ENCODE data around the gene TMEM62.

Gene TMEM62

GRCh38 chr15:43105778-43106485 is 27.5 kb upstream of the TMEM62 start, which contains the start of gene UBR1:
TSS of gene UBR1 (minus strand) at chr15:43106038. CDS start at chr15:43106022, 16 bp downstream.
- intact Hi-C loops (cut with DNase I; ENCODE audit: low total_unique reads) = no loop called here
- H3K4me1 ChIP-seq = peaks cover 0 to 31% (median 17%) of the 10 kb centered on the region in 4 donors
- H3K27ac ChIP-seq = peak within 1 kb of the TSS; percentile 83 to 94
- peak; percentile 90 to 94 for DNase-seq
- peaks cover 0 to 18% (median 0%) of the 10 kb centered on the region in 3 donors for H3K36me3 ChIP-seq
- H3K27me3 ChIP-seq = no peaks in the 10 kb centered on the region
- H3K9me3 ChIP-seq = no peaks in the 10 kb centered on the region
- TF ChIP-seq CTCF (IDR thresholded peaks at IDR 0.05) = no peak
- peak within 1 kb of the TSS; percentile 57 to 85 for H3K4me3 ChIP-seq

GRCh38 chr15:43106486-43106829 is 26.9 kb upstream of the TMEM62 start:
- no peak for DNase-seq
- Histone ChIP-seq H3K9me3 (no peaks in the 10 kb centered on the region), H3K4me3 (peak overlapping the region; percentile 57 to 85), H3K27ac (peak overlapping the region; percentile 83 to 94), H3K4me1 (peaks cover 0 to 31% (median 17%) of the 10 kb centered on the region in 4 donors), H3K36me3 (peaks cover 0 to 13% (median 0%) of the 10 kb centered on the region in 3 donors), H3K27me3 (no peaks in the 10 kb centered on the region)
- no peak for TF ChIP-seq CTCF (IDR thresholded peaks at IDR 0.05)
- intact Hi-C loops (cut with DNase I; ENCODE audit: low total_unique reads) = no loop called here

GRCh38 chr15:43107751-43108150 is 25.6 kb upstream of the TMEM62 start:
- no peak for DNase-seq
- no peak for TF ChIP-seq CTCF (IDR thresholded peaks at IDR 0.05)
- H3K9me3 ChIP-seq = no peaks in the 10 kb centered on the region
- H3K36me3 ChIP-seq = peaks cover 0 to 3% (median 0%) of the 10 kb centered on the region in 3 donors
- H3K27me3 ChIP-seq = no peaks in the 10 kb centered on the region
- H3K4me1 ChIP-seq = peaks cover 0 to 28% (median 16%) of the 10 kb centered on the region in 4 donors
- no peak overlapping the region for H3K4me3 ChIP-seq
- intact Hi-C loops (cut with DNase I; ENCODE audit: low total_unique reads) = no loop called here
- no peak overlapping the region for H3K27ac ChIP-seq

GRCh38 chr15:43111354-43111753 is 22.0 kb upstream of the TMEM62 start:
- Histone ChIP-seq H3K4me3 (no peak overlapping the region), H3K9me3 (no peaks in the 10 kb centered on the region), H3K4me1 (peaks cover 0 to 5% (median 2%) of the 10 kb centered on the region in 4 donors), H3K36me3 (no peaks in the 10 kb centered on the region), H3K27me3 (no peaks in the 10 kb centered on the region), H3K27ac (no peak overlapping the region)
- intact Hi-C loops (cut with DNase I; ENCODE audit: low total_unique reads) = no loop called here
- no peak for DNase-seq
- no peak for TF ChIP-seq CTCF (IDR thresholded peaks at IDR 0.05)

GRCh38 chr15:43118286-43118685 is 15.1 kb upstream of the TMEM62 start:
- no peak for TF ChIP-seq CTCF (IDR thresholded peaks at IDR 0.05)
- H3K4me1 ChIP-seq = peaks cover 0 to 8% (median 3%) of the 10 kb centered on the region in 4 donors
- no peak overlapping the region for H3K27ac ChIP-seq
- H3K9me3 ChIP-seq = no peaks in the 10 kb centered on the region
- no peaks in the 10 kb centered on the region for H3K36me3 ChIP-seq
- no peaks in the 10 kb centered on the region for H3K27me3 ChIP-seq
- H3K4me3 ChIP-seq = no peak overlapping the region
- no peak for DNase-seq
- intact Hi-C loops (cut with DNase I; ENCODE audit: low total_unique reads) = no loop called here

Data from tibial artery (tissue), 4 donors.